ENCODE results near the gene NCKAP5L. TPM values are rescaled to one million over a fixed set of nuclear protein-coding genes. Genes with fewer than 3 reads are reported as not detected.
A peak's percentile ranks its signal among the peaks of the same experiment; 100 is the strongest.

NCKAP5L gene
- total RNA-seq, 4 donors from 2014 or later, result 8.4 to 15.5 (median 10.4) TPM

DNA sequence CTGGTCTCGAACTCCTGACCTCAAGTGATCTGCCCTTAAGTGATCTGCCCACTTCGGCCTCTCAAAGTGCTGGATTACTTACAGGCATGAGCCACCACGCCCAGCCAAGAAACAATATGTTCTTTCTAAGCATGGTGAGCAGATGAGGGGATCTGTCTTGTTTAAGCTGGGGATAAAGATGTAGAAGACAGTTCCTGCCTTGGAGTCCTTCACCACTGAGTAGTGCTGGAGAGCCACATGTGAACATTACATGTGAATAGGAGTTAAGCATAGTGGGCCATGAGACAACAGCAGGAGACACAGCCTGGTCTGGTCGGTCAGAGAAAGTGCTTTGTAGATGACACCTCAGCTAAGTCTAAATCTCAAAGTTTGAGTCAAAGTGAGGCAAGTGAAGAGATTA, 60.9 kb downstream of the NCKAP5L start:
- Histone ChIP-seq H3K27ac (no peak overlapping the region), H3K9me3 (no peaks in the 10 kb centered on the region), H3K36me3 (peaks cover 0 to 28% of the 10 kb centered on the region in 2 donors), H3K27me3 (no peaks in the 10 kb centered on the region), H3K4me3 (no peak overlapping the region), H3K4me1 (no peaks in the 10 kb centered on the region)
- ATAC-seq (no peak), DNase-seq (no peak)
- intact Hi-C loops (cut with DNase I; ENCODE audit: low total_unique reads), result no loop called here
- TF ChIP-seq POLR2A (IDR thresholded peaks at IDR 0.05), result no peak
- TF ChIP-seq, protein P1, sequence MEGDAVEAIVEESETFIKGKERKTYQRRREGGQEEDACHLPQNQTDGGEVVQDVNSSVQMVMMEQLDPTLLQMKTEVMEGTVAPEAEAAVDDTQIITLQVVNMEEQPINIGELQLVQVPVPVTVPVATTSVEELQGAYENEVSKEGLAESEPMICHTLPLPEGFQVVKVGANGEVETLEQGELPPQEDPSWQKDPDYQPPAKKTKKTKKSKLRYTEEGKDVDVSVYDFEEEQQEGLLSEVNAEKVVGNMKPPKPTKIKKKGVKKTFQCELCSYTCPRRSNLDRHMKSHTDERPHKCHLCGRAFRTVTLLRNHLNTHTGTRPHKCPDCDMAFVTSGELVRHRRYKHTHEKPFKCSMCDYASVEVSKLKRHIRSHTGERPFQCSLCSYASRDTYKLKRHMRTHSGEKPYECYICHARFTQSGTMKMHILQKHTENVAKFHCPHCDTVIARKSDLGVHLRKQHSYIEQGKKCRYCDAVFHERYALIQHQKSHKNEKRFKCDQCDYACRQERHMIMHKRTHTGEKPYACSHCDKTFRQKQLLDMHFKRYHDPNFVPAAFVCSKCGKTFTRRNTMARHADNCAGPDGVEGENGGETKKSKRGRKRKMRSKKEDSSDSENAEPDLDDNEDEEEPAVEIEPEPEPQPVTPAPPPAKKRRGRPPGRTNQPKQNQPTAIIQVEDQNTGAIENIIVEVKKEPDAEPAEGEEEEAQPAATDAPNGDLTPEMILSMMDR (IDR thresholded peaks at IDR 0.05 in 4 of 5, conservative IDR thresholded peaks at IDR 0.05 in 1 of 5), result no peak
- in situ Hi-C loops (cut with MboI; ENCODE audit: low sequenced_read_pairs in 4 of 4), result no loop called here

DNA sequence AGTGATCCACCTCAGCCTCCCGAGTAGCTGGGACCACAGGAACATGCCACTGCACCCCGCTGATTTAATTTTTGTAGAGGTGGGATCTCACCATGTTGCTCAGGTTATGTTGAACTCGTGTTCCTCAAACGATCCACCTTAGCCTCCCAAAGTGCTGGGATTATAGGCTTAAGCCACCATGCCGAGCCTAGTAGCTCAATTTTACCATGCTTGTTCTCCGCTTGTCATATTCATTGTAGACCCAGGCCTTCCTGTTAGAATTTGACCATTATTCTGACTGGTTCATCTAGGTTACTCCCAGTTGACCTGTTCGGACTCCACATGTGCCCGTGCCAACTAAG, 62.1 kb downstream of the NCKAP5L start:
- Histone ChIP-seq H3K4me1 (no peaks in the 10 kb centered on the region), H3K27me3 (no peaks in the 10 kb centered on the region), H3K36me3 (peaks cover 0 to 41% of the 10 kb centered on the region in 2 donors), H3K9me3 (no peaks in the 10 kb centered on the region), H3K4me3 (no peak overlapping the region), H3K27ac (no peak overlapping the region)
- intact Hi-C loops (cut with DNase I; ENCODE audit: low total_unique reads), result no loop called here
- ATAC-seq (no peak), DNase-seq (no peak)
- TF ChIP-seq, protein P1 (IDR thresholded peaks at IDR 0.05 in 4 of 5, conservative IDR thresholded peaks at IDR 0.05 in 1 of 5), result no peak
- TF ChIP-seq POLR2A (IDR thresholded peaks at IDR 0.05), result no peak
- in situ Hi-C loops (cut with MboI; ENCODE audit: low sequenced_read_pairs in 4 of 4), result no loop called here

DNA sequence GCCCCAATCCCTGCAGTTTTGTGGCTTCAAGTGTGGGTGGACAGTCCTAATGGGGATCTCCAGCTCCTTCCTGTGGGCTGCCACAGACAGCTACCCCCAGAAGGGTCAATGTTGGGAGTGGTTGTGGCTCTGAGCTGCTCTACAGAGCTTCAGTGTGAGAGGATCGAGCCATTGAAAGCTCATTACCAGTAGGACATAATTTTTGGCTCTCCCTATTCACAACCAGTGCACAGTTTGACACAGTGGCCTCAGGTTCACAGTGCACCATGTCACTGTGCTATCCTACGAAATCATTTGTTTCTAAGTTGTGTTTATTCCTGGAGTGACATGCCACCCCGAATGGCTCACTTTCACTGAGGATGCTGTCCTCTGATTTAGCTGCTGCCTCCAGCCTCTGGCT, 64.1 kb downstream of the NCKAP5L start:
- no peaks in the 10 kb centered on the region for H3K27me3 ChIP-seq
- intact Hi-C loops (cut with DNase I; ENCODE audit: low total_unique reads), result no loop called here
- no peak for DNase-seq
- ATAC-seq, result no peak
- no peaks in the 10 kb centered on the region for H3K4me1 ChIP-seq
- peaks cover 0 to 61% of the 10 kb centered on the region in 2 donors for H3K36me3 ChIP-seq
- no peak overlapping the region for H3K4me3 ChIP-seq
- in situ Hi-C loops (cut with MboI; ENCODE audit: low sequenced_read_pairs in 4 of 4), result no loop called here
- TF ChIP-seq POLR2A (IDR thresholded peaks at IDR 0.05), result no peak
- TF ChIP-seq, protein P1 (IDR thresholded peaks at IDR 0.05 in 4 of 5, conservative IDR thresholded peaks at IDR 0.05 in 1 of 5), result no peak
- no peak overlapping the region for H3K27ac ChIP-seq
- no peaks in the 10 kb centered on the region for H3K9me3 ChIP-seq

DNA sequence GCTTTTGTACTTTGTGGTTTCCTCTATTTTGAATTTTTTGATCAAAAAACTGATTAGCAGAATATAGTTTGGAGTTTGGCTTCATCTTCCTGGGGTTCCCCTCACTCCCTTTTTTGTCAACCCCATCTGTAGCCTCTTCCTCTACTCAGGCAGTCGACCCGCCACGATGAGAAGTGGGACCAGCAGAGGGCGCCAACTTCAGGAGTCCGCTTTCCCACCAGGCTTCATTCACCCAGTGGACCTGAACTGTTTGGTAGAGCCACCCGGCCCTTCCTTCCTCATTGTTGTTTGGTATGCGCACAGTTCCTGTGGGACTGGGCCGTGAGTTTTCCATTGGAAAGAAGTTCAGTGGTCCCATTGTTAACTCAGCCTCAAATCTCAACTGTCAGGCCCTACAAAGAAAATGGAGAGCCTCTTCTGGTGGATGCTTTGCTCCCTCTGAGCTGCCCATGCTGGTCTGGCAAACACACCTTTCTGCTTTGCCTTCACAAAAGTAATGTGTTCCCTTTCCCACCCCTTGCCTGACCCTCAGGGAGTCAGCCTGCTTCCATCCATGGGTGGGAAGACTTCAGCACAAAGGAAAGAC, 65.1 kb downstream of the NCKAP5L start:
- peak; percentile 29 to 50 for DNase-seq
- H3K27ac ChIP-seq, result peak overlapping the region in 2 of 4 donors; percentile 19 to 21
- ATAC-seq, result peak; percentile 42 to 56
- H3K4me3 ChIP-seq, result no peak overlapping the region
- H3K36me3 ChIP-seq, result peaks cover 0 to 71% of the 10 kb centered on the region in 2 donors
- H3K4me1 ChIP-seq, result no peaks in the 10 kb centered on the region
- H3K27me3 ChIP-seq, result no peaks in the 10 kb centered on the region
- TF ChIP-seq, protein P1 (IDR thresholded peaks at IDR 0.05 in 4 of 5, conservative IDR thresholded peaks at IDR 0.05 in 1 of 5), result peak in 4 of 5 experiments; percentile 28 to 71 (median 52)
- TF ChIP-seq POLR2A (IDR thresholded peaks at IDR 0.05), result no peak
- no peaks in the 10 kb centered on the region for H3K9me3 ChIP-seq
- intact Hi-C loops (cut with DNase I; ENCODE audit: low total_unique reads) (no loop called here), in situ Hi-C loops (cut with MboI; ENCODE audit: low sequenced_read_pairs in 4 of 4) (no loop called here)

DNA sequence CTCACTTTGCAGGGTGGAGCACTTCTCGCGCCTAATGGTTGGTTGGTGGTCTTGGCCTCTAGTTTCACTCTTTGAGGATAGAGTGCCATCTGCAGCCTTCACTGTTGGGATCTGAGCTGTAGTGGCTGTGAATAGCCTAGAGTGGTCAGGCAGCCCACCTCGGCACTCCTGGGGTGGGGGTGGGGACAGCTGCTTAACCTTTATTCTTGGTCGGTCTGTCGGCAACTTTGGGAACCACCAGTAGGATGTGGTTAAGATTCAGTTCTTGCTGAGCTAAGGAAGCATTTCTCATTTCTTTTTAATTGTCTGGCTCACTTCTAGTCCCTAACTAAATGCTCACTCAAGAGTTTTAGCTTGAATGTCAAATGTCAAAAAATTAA, 65.8 kb downstream of the NCKAP5L start:
- peaks cover 1 to 3% of the 10 kb centered on the region in 2 donors for H3K4me1 ChIP-seq
- in situ Hi-C loops (cut with MboI; ENCODE audit: low sequenced_read_pairs in 4 of 4) (no loop called here), intact Hi-C loops (cut with DNase I; ENCODE audit: low total_unique reads) (no loop called here)
- no peaks in the 10 kb centered on the region for H3K9me3 ChIP-seq
- H3K27ac ChIP-seq, result peak overlapping the region in 1 of 4 donors; percentile 10
- no peak for DNase-seq
- no peak overlapping the region for H3K4me3 ChIP-seq
- ATAC-seq, result no peak
- no peaks in the 10 kb centered on the region for H3K27me3 ChIP-seq
- H3K36me3 ChIP-seq, result peaks cover 0 to 77% of the 10 kb centered on the region in 2 donors
- no peak for TF ChIP-seq POLR2A (IDR thresholded peaks at IDR 0.05)
- TF ChIP-seq, protein P1 (IDR thresholded peaks at IDR 0.05 in 4 of 5, conservative IDR thresholded peaks at IDR 0.05 in 1 of 5), result no peak
